ENCODE measurements around the gene GABPB2.
A peak's percentile ranks its signal among the peaks of the same experiment; 100 is the strongest.

Gene GABPB2

GRCh38 chr1:151165281-151165737, 94.7 kb downstream of the GABPB2 start:
- DNase-seq = no peak

DNA sequence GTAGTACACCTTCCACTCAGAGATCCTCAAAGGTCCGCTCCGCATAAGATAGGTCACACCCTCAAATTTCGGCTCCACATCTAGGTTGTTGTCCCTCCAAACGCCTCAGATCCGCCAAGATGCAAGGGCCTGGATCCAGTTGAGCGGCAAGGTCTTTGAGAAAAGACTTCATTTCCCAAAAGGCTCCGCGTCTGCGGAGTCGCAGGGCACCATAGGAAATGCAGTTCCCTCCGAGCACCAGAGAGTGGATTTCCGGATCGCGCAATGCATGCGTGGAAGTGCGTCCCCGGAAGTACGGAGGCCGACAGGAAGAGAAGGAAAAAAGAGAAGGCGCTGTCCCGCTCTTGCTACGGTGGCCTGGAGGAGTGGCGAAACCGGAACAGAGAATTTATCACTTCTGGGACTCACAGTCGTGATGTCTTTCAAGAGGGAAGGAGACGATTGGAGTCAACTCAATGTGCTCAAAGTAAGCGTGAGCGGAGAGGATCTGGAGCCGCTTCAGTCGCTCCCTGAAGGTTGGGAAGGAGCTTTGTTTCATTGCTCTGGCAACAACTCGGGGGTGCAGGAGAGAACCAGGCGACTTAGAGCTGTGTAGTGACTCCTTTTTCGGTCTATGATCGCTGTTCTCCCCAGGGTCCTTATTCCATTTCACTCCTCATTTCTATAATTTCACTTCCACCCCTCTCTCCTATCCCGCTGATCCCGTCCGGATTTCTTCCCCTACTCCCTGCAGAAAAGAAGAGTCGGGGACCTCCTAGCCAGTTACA, 95.4 kb downstream of the GABPB2 start, which contains the start of the genes LYSMD1 and SCNM1:
Gene LYSMD1 (minus strand): TSS at position 165 of the 767 bp plus-strand sequence. CDS start 644 bp downstream, outside the sequence.
Gene SCNM1 (plus strand): TSS at position 407 of the 767 bp plus-strand sequence. CDS start 9 bp downstream, at position 416.
- peak; percentile 85 to 97 for DNase-seq

- DNase-seq = no peak
These were observed 96.0 kb downstream of the GABPB2 start for GRCh38 chr1:151166505-151166956.

- no peak for DNase-seq
These were observed 96.6 kb downstream of the GABPB2 start for GRCh38 chr1:151167116-151167515.

- no peak for DNase-seq
These were observed 100.6 kb downstream of the GABPB2 start for GRCh38 chr1:151171190-151171589.
